SKM-1 (cell line): ENCODE results near the gene ZNF814.
"Not testable (repeated sequence)": the region's sequence is repeated elsewhere in the genome, so short reads cannot be mapped to it uniquely, and the experiment has no call there.

Experiments
- DNase-seq: peaks from one replicate; lab custom pipeline; 2025; ENCODE audit not compliant: unreplicated experiment; lab: John Stamatoyannopoulos, UW

The ZNF814 gene

DNA sequence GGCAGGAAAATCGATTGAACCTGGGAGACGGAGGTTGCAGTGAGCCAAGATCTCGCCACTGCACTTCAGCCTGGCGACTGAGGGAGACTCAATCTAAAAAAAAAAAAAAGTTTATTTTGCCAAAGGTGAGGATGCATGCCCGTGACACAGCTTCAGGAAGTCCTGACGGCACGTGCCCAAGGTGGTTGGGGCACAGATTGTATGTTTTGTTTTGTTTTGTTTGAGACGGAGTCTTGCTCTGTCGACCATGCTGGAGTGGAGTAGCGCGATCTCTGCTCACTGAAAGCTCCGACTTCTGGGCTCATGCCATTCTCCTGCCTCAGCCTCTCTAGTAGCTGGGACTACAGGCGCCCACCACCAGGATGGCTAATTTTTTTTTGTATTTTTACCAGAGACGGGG is 70.9 kb downstream of the ZNF814 start:
- no peak for DNase-seq

- DNase-seq = no peak
Measured at GRCh38 chr19:57816652-57817051, 72.2 kb downstream of the ZNF814 start.

DNA sequence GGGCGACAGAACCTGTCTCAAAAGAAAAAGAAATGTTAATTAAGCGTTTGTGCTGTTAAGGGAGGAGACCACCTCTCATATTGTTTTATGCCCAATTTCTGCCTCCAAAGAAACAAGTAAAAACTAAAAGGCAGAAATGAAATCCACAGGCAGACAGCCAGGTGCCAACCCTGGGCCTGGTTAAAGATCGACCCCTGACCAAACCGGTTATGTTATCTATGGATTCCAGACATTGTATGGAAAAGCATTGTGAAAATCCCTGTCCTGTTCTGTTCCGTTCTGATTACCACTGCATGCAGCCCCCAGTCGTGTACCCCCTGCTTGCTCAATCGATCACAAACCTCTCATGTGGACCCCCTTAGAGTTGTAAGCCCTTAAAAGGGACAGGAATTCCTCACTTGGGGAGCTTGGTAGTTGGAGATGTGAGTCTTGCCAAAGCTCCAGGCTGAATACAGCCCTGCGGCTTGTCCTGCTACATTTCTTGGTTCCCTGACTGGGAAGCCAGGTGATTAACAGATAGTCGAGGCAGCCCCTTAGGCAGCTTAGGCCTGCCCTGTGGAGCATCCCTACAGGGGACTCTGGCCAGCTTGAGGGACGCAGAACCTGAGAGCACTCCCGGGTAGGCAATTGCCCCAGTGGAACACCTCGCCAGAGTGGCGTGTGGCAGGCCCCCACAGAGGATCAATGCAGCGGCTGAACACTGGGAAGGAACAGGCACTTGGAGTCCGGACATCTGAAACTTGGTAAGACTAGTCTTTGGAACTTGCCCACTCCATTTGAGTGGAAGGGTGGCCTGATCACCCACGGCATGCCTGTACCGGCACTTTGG is 73.4 kb downstream of the ZNF814 start:
- no peak for DNase-seq

- DNase-seq = peak; percentile 39
Measured at GRCh38 chr19:57814505-57815246, 74.2 kb downstream of the ZNF814 start, which contains the start of gene ZNF552. ZNF552 (minus strand) TSS chr19:57814913; CDS start chr19:57814743, 170 bp downstream.

DNA sequence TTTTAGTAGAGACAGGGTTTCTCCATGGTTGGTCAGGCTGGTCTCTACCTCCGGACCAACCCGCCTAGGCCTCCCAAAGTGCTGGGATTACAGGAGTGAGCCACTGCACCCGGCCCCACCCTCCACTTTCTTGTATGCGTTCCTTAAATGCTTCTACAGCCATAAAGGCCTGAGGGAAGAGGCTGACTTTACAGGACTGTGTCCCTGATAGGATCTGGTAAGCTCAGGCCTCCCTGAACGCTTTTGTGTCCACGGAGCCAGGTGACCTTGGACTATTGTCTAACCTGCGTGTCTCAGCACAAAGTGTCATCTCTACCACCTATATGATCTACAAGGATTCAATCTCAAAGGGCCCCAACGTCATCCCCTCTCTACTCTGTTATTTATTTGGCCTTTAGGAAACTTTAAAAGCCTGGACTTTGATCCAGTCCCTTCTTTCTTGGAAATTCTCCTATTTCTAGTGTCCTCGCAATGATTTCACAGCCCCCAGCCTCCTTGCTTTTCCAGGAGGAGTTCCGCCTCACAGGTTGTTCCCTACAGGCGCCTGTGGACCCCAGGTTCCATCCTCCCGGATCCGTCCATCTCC is 74.8 kb downstream of the ZNF814 start:
- DNase-seq = no peak

- DNase-seq = not testable (repeated sequence)
Measured at GRCh38 chr19:57812975-57813820, 75.6 kb downstream of the ZNF814 start.

DNA sequence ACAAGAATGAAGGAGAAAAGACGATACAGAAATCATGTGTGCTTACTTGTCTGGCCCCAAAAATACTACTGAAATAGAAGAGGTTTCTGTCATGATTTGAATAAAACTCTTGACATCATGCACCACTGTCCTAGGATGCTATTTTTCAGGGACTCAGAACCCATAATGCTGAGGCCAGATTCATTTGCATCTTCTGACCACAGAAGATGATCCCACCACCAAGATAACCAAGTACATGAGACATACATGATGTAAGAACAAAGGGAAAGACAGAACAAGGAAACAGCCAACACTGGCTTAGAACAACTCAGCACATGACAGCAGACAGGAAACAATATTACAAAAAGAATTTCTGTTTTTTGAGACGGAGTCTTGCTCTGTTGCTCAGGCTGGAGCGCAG is 76.6 kb downstream of the ZNF814 start:
- DNase-seq = no peak

DNA sequence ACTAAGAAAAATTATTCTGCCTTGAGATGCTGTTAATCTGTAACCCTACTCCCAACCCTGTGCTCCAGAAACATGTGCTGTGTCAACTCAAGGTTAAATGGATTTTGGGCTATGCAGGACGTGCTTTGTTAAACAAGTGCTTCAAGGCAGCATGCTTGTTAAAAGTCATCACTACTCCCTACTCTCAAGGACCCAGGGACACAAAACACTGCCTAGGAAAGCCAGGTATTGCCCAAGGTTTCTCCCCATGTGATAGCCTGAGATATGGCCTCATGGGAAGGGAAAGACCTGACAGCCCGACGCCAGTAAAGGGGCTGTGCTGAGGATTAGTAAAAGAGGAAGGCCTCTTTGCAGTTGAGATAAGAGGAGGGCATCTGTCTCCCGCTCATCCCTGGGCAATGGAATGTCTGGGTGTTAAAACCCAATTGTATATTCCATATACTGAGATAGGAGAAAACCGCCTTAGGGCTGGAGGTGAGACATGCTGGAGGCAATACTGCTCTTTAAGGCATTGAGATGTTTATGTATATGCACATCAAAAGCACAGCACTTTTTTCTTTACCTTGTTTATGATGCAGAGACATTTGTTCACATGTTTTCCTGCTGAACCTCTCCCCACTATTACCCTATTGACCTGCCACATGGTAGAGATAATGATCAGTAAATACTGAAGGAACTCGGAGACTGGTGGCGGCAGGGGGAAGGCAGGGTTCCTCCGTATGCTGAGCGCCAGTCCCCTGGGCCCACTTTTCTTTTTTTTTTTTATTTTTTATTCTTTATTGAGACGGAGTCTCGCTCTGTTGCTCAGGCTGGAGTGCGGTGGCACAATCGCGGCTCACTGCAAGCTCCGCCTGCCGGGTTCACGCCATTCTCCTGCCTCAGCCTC is 78.2 kb downstream of the ZNF814 start:
- not testable (repeated sequence) for DNase-seq

DNA sequence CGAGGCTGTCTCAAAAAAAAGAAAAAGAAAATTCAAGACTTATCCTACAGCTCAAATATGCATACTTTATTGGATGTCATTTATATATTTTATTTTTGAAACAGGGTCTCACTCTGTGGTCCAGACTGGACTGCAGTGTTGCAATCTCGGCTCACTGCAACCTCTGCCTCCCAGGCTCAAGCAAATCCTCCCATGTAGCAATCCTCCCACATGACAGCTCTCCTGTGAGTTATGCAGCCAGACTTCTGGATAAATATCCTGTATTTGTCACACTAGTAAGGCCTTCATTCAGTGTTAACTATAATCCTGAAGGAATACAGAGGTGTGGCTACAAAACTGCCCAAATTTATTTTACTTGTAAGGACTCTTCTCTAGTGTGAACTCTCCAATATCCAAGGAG is 81.3 kb downstream of the ZNF814 start:
- DNase-seq = no peak

- DNase-seq = no peak
Measured at GRCh38 chr19:57803594-57804325, 85.1 kb downstream of the ZNF814 start.

DNA sequence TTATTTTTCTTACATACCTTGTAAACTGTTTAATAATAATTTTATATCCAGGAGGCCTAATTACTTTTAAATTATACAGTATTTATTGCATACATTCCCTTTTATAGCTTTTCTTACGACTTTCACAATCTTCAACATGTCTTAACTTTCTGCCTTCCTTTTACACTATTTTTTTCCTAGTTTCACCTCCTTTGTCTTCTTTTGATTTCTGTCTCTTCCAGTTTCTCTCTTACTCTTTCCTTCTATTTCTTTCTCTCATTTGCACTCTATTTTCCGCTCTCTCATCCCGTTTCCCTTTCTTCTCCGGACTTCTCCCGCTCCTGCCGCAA is 85.6 kb downstream of the ZNF814 start:
- no peak for DNase-seq

GRCh38 chr19:57802269-57802668 is 86.6 kb downstream of the ZNF814 start:
- DNase-seq = no peak

DNA sequence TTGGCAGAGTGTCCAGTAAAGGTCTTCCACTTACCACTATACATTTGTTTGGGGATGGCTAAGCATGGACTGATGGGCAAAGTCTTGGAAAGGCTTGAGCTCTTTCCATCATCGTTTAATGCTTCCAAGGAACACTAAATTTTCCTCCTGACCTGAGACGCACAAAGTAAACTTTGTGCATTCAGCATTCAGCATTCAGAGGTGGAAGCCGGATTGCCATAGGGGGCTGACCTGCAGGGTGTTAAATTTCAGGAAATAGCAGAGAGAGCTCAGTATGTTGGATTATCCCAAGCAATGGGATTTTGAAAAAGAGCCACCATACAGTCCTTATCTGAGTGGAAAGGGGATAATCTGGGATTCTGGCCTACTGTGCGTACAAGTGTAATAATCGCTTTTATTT is 88.1 kb downstream of the ZNF814 start:
- DNase-seq = no peak
